ENCODE results near the gene RNF187. TPM values are rescaled to one million over a fixed set of nuclear protein-coding genes. Genes with fewer than 3 reads are reported as not detected.

The RNF187 gene
- total RNA-seq, 1 experiment from 2014 or later: 143 TPM

- peak overlapping the region; percentile 49 to 62 for H3K4me3 ChIP-seq (ENCODE audit: low read depth in 2 of 2, low read length in 2 of 2)
- TF ChIP-seq, protein P1, sequence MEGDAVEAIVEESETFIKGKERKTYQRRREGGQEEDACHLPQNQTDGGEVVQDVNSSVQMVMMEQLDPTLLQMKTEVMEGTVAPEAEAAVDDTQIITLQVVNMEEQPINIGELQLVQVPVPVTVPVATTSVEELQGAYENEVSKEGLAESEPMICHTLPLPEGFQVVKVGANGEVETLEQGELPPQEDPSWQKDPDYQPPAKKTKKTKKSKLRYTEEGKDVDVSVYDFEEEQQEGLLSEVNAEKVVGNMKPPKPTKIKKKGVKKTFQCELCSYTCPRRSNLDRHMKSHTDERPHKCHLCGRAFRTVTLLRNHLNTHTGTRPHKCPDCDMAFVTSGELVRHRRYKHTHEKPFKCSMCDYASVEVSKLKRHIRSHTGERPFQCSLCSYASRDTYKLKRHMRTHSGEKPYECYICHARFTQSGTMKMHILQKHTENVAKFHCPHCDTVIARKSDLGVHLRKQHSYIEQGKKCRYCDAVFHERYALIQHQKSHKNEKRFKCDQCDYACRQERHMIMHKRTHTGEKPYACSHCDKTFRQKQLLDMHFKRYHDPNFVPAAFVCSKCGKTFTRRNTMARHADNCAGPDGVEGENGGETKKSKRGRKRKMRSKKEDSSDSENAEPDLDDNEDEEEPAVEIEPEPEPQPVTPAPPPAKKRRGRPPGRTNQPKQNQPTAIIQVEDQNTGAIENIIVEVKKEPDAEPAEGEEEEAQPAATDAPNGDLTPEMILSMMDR (IDR thresholded peaks at IDR 0.05): peak; percentile 68
- TF ChIP-seq TCF7L2 (IDR thresholded peaks at IDR 0.05; ENCODE audit: low read depth, low read length): no peak
- intact Hi-C loops (cut with micrococcal nuclease; ENCODE audit: unreplicated experiment): no loop called here
- H3K27ac ChIP-seq (ENCODE audit: low read length): no peak overlapping the region
- peaks cover 6% of the 10 kb centered on the region for H3K36me3 ChIP-seq (ENCODE audit: control insufficient read depth, insufficient read depth, low read length)
- POLR2A ChIA-PET: no interaction called here
- DNase-seq (ENCODE audit: low read depth, low spot score) (no peak), ATAC-seq (peak; percentile 59; the same call in 1 of the 2 replicates)
- H3K27me3 ChIP-seq (ENCODE audit: control insufficient read depth, insufficient read depth, low read length): peaks cover 3% of the 10 kb centered on the region; the same call in 1 of the 2 replicates
- in situ Hi-C loops (cut with HindIII; ENCODE audit: low pct_unique_long_range_greater_than_20kb, low sequenced_read_pairs): no loop called here
- no TSS peak for BruUV-seq (replicated peaks)
- peaks cover 3% of the 10 kb centered on the region; the same call in 1 of the 2 replicates for H3K4me1 ChIP-seq (ENCODE audit: control insufficient read depth, insufficient read depth, low read length)
- H3K9me3 ChIP-seq (ENCODE audit: control insufficient read depth, insufficient read depth, low read depth, low read length): no peaks in the 10 kb centered on the region
- CTCF ChIA-PET: interaction anchor here (0.7 kb wide), 1 partner anchor 424 kb away, joined by 3 read pairs; no protein-coding TSS in a partner anchor
Observed at GRCh38 chr1:228459091-228459993, 27.8 kb upstream of the RNF187 start.

GRCh38 chr1:228460821-228461220 lies 26.4 kb upstream of the RNF187 start:
- Histone ChIP-seq H3K4me1 (ENCODE audit: control insufficient read depth, insufficient read depth, low read length) (peaks cover 6% of the 10 kb centered on the region; the same call in 1 of the 2 replicates), H3K27me3 (ENCODE audit: control insufficient read depth, insufficient read depth, low read length) (peaks cover 3% of the 10 kb centered on the region), H3K4me3 (ENCODE audit: low read depth in 2 of 2, low read length in 2 of 2) (no peak overlapping the region), H3K27ac (ENCODE audit: low read length) (no peak overlapping the region), H3K9me3 (ENCODE audit: control insufficient read depth, insufficient read depth, low read depth, low read length) (no peaks in the 10 kb centered on the region), H3K36me3 (ENCODE audit: control insufficient read depth, insufficient read depth, low read length) (peaks cover 6% of the 10 kb centered on the region)
- TF ChIP-seq REST (IDR thresholded peaks at IDR 0.05; ENCODE audit: insufficient read depth in 1 of 2, low read depth in 2 of 2, low read length in 1 of 2) (no peak), TCF7L2 (IDR thresholded peaks at IDR 0.05; ENCODE audit: low read depth, low read length) (no peak), SIN3A (IDR thresholded peaks at IDR 0.05; ENCODE audit: borderline replicate concordance, insufficient read depth, low read depth, low read length) (no peak), POLR2AphosphoS5 (IDR thresholded peaks at IDR 0.05; ENCODE audit: low read depth, low read length) (no peak)
- TF ChIP-seq, protein P1 (IDR thresholded peaks at IDR 0.05): no peak
- BruUV-seq (replicated peaks): no TSS peak
- intact Hi-C loops (cut with micrococcal nuclease; ENCODE audit: unreplicated experiment) (no loop called here), in situ Hi-C loops (cut with HindIII; ENCODE audit: low pct_unique_long_range_greater_than_20kb, low sequenced_read_pairs) (no loop called here)
- ATAC-seq (no peak), DNase-seq (ENCODE audit: low read depth, low spot score) (no peak)
- CTCF ChIA-PET: no interaction called here
- POLR2A ChIA-PET: no interaction called here

Data from Panc1 (cell line).